Lower leg skin (tissue), 3 donors: ENCODE results near the gene ADARB2.

Experiments
- POLR2A ChIP-seq, 2 donors: fragments of 450-650 bp; IDR thresholded peaks; one replicate each; pipeline ENCODE4 v1.6.1; 2016 to 2017; ENCODE audit warnings: antibody characterized with exemption in 2 of 2, mild to moderate bottlenecking in 1 of 2, moderate library complexity in 1 of 2
- TF ChIP-seq, protein P1 (sequence below), 3 donors: fragments of 450-650 bp; IDR thresholded peaks; one replicate each; pipeline ENCODE4 v1.5.1; 2016; ENCODE audit warnings: antibody characterized with exemption in 3 of 3, mild to moderate bottlenecking in 3 of 3, moderate library complexity in 2 of 3

- TF ChIP-seq, protein P1, sequence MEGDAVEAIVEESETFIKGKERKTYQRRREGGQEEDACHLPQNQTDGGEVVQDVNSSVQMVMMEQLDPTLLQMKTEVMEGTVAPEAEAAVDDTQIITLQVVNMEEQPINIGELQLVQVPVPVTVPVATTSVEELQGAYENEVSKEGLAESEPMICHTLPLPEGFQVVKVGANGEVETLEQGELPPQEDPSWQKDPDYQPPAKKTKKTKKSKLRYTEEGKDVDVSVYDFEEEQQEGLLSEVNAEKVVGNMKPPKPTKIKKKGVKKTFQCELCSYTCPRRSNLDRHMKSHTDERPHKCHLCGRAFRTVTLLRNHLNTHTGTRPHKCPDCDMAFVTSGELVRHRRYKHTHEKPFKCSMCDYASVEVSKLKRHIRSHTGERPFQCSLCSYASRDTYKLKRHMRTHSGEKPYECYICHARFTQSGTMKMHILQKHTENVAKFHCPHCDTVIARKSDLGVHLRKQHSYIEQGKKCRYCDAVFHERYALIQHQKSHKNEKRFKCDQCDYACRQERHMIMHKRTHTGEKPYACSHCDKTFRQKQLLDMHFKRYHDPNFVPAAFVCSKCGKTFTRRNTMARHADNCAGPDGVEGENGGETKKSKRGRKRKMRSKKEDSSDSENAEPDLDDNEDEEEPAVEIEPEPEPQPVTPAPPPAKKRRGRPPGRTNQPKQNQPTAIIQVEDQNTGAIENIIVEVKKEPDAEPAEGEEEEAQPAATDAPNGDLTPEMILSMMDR (IDR thresholded peaks at IDR 0.05): no peak
- no peak for TF ChIP-seq POLR2A (IDR thresholded peaks at IDR 0.05)
These were observed 538.0 kb downstream of the ADARB2 start for GRCh38 chr10:1199345-1199673.
